ENCODE data around the gene CLMN.

The CLMN gene

GRCh38 chr14:95301527-95302187, 18.1 kb downstream of the CLMN start:
- no peak for FAIRE-seq

- no peak for FAIRE-seq
These were observed 18.8 kb downstream of the CLMN start for GRCh38 chr14:95300697-95301526.

DNA sequence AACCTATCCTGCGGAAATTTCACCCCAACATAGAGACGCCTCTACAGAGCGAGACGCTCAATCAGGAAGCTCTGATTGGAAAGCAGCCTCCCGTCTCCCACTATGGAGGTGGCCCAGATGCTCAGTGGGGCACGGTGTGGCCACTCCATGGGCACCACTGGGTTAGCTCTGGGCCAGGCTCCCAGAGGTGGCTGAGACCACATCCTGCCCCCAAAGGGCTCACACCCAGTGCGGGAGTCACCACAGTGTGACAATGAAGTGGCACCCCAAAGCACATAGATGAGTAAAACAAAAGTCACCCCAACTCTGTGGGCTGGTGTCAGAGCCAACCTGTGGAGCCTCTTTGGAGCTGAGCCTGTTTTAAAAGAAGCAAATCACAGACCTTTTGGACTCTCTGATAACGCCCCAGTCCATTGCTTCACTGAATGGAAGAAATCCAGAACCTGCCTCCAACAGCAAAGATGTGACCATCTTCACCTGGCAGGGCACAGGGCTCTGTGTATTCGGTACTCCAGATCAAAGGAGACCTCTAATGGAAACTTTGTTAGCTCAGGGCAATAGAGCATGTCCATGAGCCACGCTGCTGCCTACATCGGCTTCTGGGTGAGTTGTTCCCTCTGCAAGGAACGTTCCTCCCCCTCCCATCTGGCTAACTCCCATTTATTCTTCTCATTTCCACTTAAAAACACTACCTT, 19.6 kb downstream of the CLMN start:
- no peak for FAIRE-seq

DNA sequence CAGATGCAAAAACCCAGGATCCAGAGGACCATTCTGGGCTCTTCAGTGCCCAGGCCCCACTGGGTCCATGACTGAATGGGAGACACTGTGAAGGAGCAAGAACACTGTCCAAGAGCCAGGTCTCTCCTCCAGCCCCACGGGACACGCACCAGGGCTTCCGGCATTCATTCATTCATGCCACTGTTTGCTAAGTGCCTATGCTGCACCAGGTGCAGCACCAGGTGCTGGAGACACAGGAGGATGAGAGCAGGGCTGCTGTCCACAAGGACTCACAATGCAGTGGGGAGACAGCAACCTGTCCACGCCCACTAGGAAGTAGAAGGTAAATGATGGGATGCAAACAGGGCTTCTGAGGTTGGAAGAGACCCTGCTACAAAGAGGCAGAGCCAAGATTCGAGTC, 20.4 kb downstream of the CLMN start:
- no peak for FAIRE-seq

DNA sequence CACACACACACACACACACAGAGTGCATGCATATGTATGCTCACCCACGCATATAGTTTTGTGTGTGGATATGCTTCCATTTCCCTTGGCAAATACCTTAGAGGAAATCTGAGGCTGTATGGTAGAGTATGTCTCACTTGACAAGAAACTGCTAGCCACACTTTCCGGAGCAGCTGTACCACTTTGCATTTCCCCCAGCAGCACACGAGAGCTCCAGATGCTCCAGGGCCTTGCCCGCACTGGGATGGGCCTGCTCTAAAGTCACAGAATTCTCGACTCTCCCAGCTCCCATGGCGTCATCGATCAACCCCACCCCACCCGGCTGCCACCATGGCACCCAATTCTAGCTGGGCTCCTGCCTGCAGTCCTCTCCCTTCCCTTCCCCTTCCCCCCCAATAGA, 21.9 kb downstream of the CLMN start:
- no peak for FAIRE-seq

- no peak for FAIRE-seq
These were observed 22.7 kb downstream of the CLMN start for GRCh38 chr14:95296966-95297365.

GRCh38 chr14:95295600-95296376, 23.9 kb downstream of the CLMN start:
- no peak for FAIRE-seq

DNA sequence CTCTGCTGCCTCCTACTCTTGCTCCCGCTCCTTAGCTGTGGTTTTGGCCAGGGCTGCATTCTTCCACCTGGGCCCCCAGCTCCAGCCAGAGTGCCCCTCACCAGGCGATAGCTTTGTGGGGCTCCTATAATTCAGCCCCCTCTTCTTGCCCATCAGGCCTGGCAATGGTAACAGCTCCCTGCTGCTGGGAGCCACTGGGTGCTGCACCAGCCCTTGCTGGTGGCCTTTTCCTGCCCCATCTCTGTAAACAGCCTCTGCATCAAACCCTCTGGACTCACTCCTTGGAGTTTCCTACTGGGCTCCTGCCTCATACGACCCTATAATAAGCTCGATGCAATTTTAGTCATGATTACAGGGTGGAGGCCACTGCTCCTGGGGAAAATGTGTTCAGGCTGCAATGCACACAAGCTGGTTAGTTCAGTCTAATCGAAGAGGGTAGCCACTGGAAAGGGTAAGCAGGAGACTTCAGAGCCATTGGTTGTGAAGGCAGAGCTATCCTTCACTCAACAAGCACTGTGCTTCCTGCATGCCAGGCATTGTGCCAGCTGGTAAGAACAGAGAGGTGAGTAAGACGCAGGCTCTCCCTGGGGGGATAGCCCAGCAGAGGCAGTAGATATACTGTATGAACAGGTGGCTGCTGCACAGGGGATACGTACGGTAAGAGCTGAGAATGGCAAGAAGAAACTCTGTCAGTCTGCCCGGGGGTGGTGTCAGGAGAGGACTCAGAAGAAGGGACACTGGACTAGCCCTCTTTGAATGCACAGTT, 24.7 kb downstream of the CLMN start:
- no peak for FAIRE-seq

GRCh38 chr14:95294320-95294719, 25.4 kb downstream of the CLMN start:
- no peak for FAIRE-seq

- no peak for FAIRE-seq
These were observed 26.3 kb downstream of the CLMN start for GRCh38 chr14:95293449-95293848.

DNA sequence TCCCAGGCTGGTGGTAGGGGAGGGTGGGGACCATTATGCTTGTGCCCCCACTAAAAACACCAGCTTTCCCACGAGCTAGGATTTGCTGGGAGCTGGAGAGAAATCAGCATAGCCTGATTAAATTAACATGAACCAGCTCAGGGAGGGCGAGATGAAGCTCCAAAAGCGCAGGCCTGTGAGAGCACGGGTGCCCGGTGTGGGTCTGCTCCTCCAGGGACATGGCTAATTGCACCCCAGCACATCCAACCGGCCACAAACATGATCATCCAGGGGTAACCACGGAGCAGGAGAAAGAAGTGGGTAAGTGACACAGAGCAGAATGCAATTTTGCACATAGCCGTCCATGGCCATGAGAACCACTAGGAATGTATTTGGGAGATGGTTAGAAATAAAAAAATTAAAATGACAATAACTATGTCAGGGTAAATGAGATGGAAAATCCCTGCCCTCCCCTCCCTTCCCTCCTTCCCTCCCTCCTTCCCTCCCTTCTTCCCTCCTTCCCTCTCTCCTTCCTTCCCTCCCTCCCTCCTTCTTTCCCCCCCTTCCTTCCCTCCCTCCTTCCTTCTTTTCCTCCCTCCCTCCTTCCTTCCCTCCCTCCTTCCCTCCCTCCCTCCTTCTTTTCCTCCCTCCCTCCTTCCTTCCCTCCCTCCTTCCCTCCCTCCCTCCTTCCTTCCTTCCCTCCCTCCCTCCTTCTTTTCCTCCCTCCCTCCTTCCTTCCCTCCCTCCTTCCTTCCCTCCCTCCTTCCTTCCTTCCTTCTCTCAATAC, 26.9 kb downstream of the CLMN start:
- FAIRE-seq, result no peak

DNA sequence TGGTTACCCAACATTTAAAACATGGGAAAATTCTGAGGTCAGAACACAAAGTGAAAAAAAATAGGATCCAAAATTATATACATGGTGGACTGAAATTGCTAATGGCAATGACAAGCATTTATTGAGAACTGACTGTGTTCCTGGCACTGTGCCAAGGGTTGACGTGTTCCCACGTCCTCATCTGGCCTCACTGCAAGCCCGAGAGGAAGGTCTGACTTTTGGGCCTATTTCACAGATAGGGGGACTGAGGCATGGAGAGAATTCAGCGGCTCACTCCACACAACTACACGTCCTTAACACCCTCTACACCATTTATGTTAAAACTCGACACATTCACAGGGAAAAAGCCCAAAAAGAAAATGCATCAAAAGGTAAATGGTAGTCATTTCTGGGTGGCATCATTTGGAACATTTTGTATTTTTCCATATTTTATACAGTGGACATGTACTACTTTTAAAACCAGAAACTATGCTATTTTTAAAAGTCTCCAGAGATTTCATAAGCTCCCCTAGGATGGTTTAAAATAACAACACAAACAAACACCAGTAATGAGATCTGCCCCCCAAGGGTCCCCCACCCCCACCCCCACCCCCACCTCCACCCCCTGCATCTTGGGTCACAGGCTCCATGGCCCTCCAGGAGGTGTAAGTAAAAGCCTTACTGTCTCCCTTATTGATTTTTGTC, 27.7 kb downstream of the CLMN start:
- no peak for FAIRE-seq

- FAIRE-seq, result no peak
These were observed 28.8 kb downstream of the CLMN start for GRCh38 chr14:95290871-95291431.

GRCh38 chr14:95290021-95290420, 29.7 kb downstream of the CLMN start:
- no peak for FAIRE-seq

GRCh38 chr14:95289323-95290010, 30.2 kb downstream of the CLMN start:
- no peak for FAIRE-seq

GRCh38 chr14:95288672-95289322, 30.9 kb downstream of the CLMN start:
- FAIRE-seq, result no peak

GRCh38 chr14:95287176-95287754, 32.4 kb downstream of the CLMN start:
- FAIRE-seq, result no peak

- no peak for FAIRE-seq
These were observed 33.1 kb downstream of the CLMN start for GRCh38 chr14:95286645-95287044.

GRCh38 chr14:95285566-95285965, 34.1 kb downstream of the CLMN start:
- FAIRE-seq, result no peak

All from A204.1 (cell line).